Cardiac septum (tissue), 1 donor: ENCODE measurements around the gene PLEKHF1. TPM values are rescaled to one million over a fixed set of nuclear protein-coding genes. Genes with fewer than 3 reads are reported as not detected.
"Not testable (repeated sequence)": the region's sequence is repeated elsewhere in the genome, so short reads cannot be mapped to it uniquely, and the experiment has no call there.

Experiments
- DNase-seq: peaks from one replicate; pipeline ENCODE4 v3.0.0-alpha.2; 2020; ENCODE audit warnings: low spot score
- intact Hi-C: fragments of 100-400 bp; cut with DNase I; formaldehyde crosslinking; loops from one replicate; pipeline ENCODE4 v1.14.0; 2022
- total RNA-seq: library from RNA; stranded (reverse); fragmentation: NEBNext Ultra II Directional; extraction: Animal tissue kit (Norgen Biotek cat#: 25700); gene quantifications from one replicate; pipeline ENCODE4 v1.2.1, GENCODE V29; 2021
- donor health status: DM: no; HTN: no; CAD: no.

PLEKHF1 gene
- total RNA-seq, 1 donor from 2014 or later, result 9.5 TPM

- DNase-seq, result no peak
- intact Hi-C loops, result loop anchor here (2.0 kb wide), 1 partner anchor 17 kb away; no protein-coding TSS in a partner anchor
Measured at GRCh38 chr19:29662278-29662603, 3.0 kb upstream of the PLEKHF1 start.

- no peak for DNase-seq
- intact Hi-C loops, result loop anchor here (2.0 kb wide), 1 partner anchor 18 kb away; no protein-coding TSS in a partner anchor
Measured at GRCh38 chr19:29662604-29663404, 2.5 kb upstream of the PLEKHF1 start.

- peak; percentile 73 for DNase-seq
Measured at GRCh38 chr19:29663861-29664752, 1.2 kb upstream of the PLEKHF1 start.

GRCh38 chr19:29664753-29665214 lies 477 bp upstream of the PLEKHF1 start:
- intact Hi-C loops, result loop anchor here (2.0 kb wide), 1 partner anchor 50 kb away; the partner anchor contains the start of gene C19orf12
- DNase-seq, result peak; percentile 20

More at GRCh38 chr19:29663861-29664752, 1.2 kb upstream of the PLEKHF1 start:
- intact Hi-C loops, result loop anchor here (2.0 kb wide), 2 partner anchors 19 to 51 kb away; partner anchors contain the start of gene C19orf12

- intact Hi-C loops, result loop anchor here (2.0 kb wide), 1 partner anchor 49 kb away; the partner anchor contains the start of gene C19orf12
- peak; percentile 77 for DNase-seq
Measured at GRCh38 chr19:29665826-29666577, 741 bp downstream of the PLEKHF1 start.

- peak; percentile 87 for DNase-seq
- intact Hi-C loops, result no loop called here
Measured at GRCh38 chr19:29666578-29667386, 1.5 kb downstream of the PLEKHF1 start.

GRCh38 chr19:29667387-29667783 lies 2.1 kb downstream of the PLEKHF1 start:
- intact Hi-C loops, result no loop called here

GRCh38 chr19:29667901-29668341 lies 2.7 kb downstream of the PLEKHF1 start:
- intact Hi-C loops, result no loop called here
- DNase-seq, result peak; percentile 74

More at GRCh38 chr19:29667387-29667783, 2.1 kb downstream of the PLEKHF1 start:
- DNase-seq, result peak; percentile 53

- intact Hi-C loops, result no loop called here
- no peak for DNase-seq
Measured at GRCh38 chr19:29668746-29669609, 3.7 kb downstream of the PLEKHF1 start.

GRCh38 chr19:29670255-29670654 lies 5.0 kb downstream of the PLEKHF1 start:
- DNase-seq, result no peak
- intact Hi-C loops, result no loop called here

- DNase-seq, intact Hi-C loops: not testable (repeated sequence)
Measured at GRCh38 chr19:29671026-29671392, 5.7 kb downstream of the PLEKHF1 start.

- intact Hi-C loops, result no loop called here
- peak; percentile 72 for DNase-seq
Measured at GRCh38 chr19:29671393-29672160, 6.3 kb downstream of the PLEKHF1 start.

GRCh38 chr19:29672319-29672932 lies 7.2 kb downstream of the PLEKHF1 start:
- peak; percentile 22 for DNase-seq
- intact Hi-C loops, result no loop called here

- no peak for DNase-seq
- intact Hi-C loops, result no loop called here
Measured at GRCh38 chr19:29672933-29673336, 7.7 kb downstream of the PLEKHF1 start.

GRCh38 chr19:29673451-29674371 lies 8.4 kb downstream of the PLEKHF1 start:
- DNase-seq, result peak; percentile 60
- intact Hi-C loops, result no loop called here
